ENCODE results near the gene DIO3. TPM values are rescaled to one million over a fixed set of nuclear protein-coding genes. Genes with fewer than 3 reads are reported as not detected.
"Not testable (repeated sequence)": the region's sequence is repeated elsewhere in the genome, so short reads cannot be mapped to it uniquely, and the experiment has no call there.

DIO3 gene
- total RNA-seq, 1 donor from 2014 or later = 4.4 TPM

DNA sequence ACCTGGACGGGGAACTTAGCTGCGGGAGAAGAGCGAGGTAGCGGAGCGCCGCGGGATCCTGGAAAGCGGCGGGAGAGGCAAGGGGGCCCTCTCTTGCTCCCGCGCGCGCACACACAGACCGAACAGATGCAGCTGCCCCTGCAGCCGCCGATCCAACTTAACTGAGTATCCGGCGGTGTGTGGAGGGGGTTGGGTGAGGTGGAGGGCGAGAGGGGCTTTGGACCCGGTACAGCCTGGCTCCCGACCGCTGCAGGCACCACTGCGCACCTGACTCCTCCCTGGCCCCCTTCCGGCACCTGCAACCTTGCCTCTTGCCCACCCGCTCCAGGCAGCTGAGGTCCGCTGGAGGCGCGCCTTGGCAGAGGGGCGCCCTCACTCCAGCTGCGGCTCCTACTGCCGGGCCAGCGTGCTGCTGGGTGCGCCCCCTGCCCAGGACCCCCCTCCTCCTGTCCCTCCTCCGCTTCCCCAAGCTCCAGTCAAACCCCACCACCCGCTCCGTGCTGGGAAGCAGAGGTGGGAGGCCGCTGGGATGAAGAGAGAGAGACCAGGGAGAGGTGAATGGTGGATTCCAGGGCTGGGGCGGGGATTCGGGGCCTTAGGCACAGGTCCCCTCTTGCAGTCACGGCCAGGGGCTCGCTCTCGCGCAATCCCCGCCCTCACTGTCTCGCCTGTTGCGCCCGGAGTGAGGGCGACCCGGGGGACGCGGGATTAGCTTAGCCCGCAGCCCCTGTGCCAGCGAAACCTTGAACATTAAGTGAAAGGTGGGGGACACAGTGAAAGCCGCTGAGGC is 2.6 kb downstream of the DIO3 start:
- H3K27me3 Mint-ChIP-seq = peaks cover 76% of the 10 kb centered on the region
- TF ChIP-seq, protein P1, sequence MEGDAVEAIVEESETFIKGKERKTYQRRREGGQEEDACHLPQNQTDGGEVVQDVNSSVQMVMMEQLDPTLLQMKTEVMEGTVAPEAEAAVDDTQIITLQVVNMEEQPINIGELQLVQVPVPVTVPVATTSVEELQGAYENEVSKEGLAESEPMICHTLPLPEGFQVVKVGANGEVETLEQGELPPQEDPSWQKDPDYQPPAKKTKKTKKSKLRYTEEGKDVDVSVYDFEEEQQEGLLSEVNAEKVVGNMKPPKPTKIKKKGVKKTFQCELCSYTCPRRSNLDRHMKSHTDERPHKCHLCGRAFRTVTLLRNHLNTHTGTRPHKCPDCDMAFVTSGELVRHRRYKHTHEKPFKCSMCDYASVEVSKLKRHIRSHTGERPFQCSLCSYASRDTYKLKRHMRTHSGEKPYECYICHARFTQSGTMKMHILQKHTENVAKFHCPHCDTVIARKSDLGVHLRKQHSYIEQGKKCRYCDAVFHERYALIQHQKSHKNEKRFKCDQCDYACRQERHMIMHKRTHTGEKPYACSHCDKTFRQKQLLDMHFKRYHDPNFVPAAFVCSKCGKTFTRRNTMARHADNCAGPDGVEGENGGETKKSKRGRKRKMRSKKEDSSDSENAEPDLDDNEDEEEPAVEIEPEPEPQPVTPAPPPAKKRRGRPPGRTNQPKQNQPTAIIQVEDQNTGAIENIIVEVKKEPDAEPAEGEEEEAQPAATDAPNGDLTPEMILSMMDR (IDR thresholded peaks at IDR 0.05; ENCODE audit: unreplicated experiment) = no peak
- H3K9me3 Mint-ChIP-seq (ENCODE audit: low read depth) = no peaks in the 10 kb centered on the region
- H3K4me3 Mint-ChIP-seq (ENCODE audit: low read depth) = peak overlapping the region; percentile 48
- H3K27ac Mint-ChIP-seq = no peak overlapping the region
- H3K4me1 Mint-ChIP-seq (ENCODE audit: low read depth) = peaks cover 12% of the 10 kb centered on the region
- no peak for DNase-seq (ENCODE audit: low spot score, unreplicated experiment)
- peaks cover 4% of the 10 kb centered on the region for H3K36me3 Mint-ChIP-seq (ENCODE audit: insufficient read depth)

DNA sequence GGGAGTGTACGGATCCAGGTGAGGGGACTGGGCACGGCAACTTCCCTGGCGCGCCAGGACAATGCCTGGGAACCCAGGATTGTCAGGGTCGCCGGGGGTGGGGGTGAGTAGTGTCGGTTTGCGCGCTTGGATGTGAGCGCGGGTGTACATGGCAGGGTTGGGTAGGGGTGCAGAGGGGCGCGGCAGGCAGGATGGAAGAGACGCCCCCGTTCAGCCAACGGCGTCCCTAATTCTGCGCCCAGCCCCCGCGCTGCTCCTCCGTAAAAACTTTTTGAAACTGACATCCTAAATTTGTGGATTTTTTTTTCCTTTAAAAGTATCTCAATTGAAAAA is 3.1 kb downstream of the DIO3 start:
- Mint-ChIP-seq H3K9me3 (ENCODE audit: low read depth) (no peaks in the 10 kb centered on the region), H3K27ac (no peak overlapping the region), H3K4me1 (ENCODE audit: low read depth) (peaks cover 14% of the 10 kb centered on the region), H3K27me3 (peaks cover 76% of the 10 kb centered on the region), H3K4me3 (ENCODE audit: low read depth) (peak overlapping the region; percentile 48), H3K36me3 (ENCODE audit: insufficient read depth) (peaks cover 4% of the 10 kb centered on the region)
- TF ChIP-seq, protein P1 (IDR thresholded peaks at IDR 0.05; ENCODE audit: unreplicated experiment) = no peak
- DNase-seq (ENCODE audit: low spot score, unreplicated experiment) = no peak

DNA sequence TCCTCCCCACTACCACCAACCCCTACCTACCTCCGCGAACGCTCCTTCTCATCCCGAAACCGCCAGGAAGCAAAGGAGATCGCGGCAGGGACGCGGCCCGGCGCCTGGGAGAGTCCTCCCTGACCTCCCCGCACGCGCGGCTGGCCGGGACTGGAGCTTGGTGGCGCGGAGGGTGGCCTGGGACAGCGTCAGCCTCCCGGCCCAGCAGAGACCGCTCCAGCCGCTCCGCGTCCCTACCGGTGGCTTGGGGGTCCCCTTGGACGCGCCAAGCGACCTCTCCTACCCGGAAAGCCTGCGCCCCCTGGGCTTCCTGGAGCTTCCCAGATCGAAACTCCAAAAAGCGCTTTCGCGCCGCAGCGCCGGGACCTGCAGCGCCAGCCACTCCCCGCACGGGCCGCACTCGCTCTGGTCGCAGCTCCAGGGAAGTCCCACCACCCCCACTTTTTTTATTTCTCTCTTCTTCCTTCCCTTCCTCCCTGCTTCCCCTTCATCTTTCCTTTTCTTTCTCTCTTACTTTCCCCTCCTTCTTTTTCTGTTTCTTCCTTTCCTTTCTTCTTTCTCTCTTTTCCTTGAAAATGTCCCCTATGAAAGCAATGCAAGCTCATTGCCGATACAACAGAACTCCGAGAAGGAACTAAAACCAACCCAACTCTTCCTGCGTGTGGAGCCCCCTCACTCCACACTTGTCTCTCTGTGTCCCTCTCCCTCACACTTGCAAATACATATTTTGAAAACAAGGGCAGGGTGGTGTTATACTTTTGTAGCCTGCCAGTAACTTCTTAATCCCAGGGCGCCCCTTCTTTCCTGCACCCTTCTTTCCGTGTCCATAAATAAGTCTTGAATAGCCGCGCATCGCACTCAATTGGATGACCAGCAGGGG is 3.8 kb downstream of the DIO3 start:
- no peaks in the 10 kb centered on the region for H3K9me3 Mint-ChIP-seq (ENCODE audit: low read depth)
- DNase-seq (ENCODE audit: low spot score, unreplicated experiment) = peak; percentile 25
- H3K27me3 Mint-ChIP-seq = peaks cover 77% of the 10 kb centered on the region
- peaks cover 4% of the 10 kb centered on the region for H3K36me3 Mint-ChIP-seq (ENCODE audit: insufficient read depth)
- TF ChIP-seq, protein P1 (IDR thresholded peaks at IDR 0.05; ENCODE audit: unreplicated experiment) = no peak
- peak overlapping the region; percentile 48 for H3K4me3 Mint-ChIP-seq (ENCODE audit: low read depth)
- peaks cover 14% of the 10 kb centered on the region for H3K4me1 Mint-ChIP-seq (ENCODE audit: low read depth)
- H3K27ac Mint-ChIP-seq = no peak overlapping the region

DNA sequence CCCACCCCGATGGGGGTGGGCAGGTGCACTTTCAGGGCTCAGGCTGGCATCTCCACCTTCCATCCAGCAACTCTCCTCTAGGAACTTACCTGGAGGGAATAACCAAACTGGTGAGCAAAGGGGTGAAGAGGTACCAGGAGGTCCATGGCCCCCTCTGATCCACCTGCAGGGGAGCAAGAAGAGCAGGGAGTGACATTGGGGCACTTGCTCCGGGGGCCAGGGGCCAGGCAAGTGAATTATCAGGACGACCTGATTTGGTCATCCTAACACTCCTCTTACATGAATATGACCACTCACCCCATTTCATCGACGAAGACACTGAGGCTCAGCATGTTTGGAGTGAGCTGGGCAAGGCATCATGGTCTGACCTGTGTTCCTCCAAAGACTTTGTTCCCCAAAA is 6.0 kb downstream of the DIO3 start:
- Mint-ChIP-seq H3K4me3 (ENCODE audit: low read depth) (no peak overlapping the region), H3K4me1 (ENCODE audit: low read depth) (peaks cover 14% of the 10 kb centered on the region), H3K36me3 (ENCODE audit: insufficient read depth) (peaks cover 2% of the 10 kb centered on the region), H3K27ac (no peak overlapping the region), H3K27me3 (peaks cover 79% of the 10 kb centered on the region), H3K9me3 (ENCODE audit: low read depth) (no peaks in the 10 kb centered on the region)
- no peak for DNase-seq (ENCODE audit: low spot score, unreplicated experiment)
- TF ChIP-seq, protein P1 (IDR thresholded peaks at IDR 0.05; ENCODE audit: unreplicated experiment) = no peak

DNA sequence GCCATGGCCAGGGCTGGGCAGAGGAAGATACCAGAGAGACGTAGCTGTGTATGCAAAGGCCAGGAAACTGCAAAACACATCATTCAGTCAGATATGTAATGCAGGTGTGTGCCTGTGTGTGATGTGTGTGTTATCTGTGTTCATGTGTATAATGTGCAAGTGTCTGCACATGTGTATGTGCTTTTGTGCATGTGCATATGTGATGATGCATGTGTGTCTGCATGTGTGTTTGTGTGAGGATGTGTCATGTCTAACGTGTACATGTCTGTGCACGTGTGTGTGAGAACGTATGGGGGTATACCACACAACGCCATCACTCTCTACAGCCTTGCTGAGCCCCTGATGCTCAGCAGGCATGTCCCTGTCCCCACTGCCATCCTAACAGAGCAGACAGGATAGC is 9.7 kb downstream of the DIO3 start:
- H3K27me3 Mint-ChIP-seq = peaks cover 58% of the 10 kb centered on the region
- TF ChIP-seq, protein P1 (IDR thresholded peaks at IDR 0.05; ENCODE audit: unreplicated experiment) = no peak
- no peak overlapping the region for H3K4me3 Mint-ChIP-seq (ENCODE audit: low read depth)
- DNase-seq (ENCODE audit: low spot score, unreplicated experiment) = no peak
- peaks cover 5% of the 10 kb centered on the region for H3K4me1 Mint-ChIP-seq (ENCODE audit: low read depth)
- H3K9me3 Mint-ChIP-seq (ENCODE audit: low read depth) = no peaks in the 10 kb centered on the region
- no peaks in the 10 kb centered on the region for H3K36me3 Mint-ChIP-seq (ENCODE audit: insufficient read depth)
- no peak overlapping the region for H3K27ac Mint-ChIP-seq

DNA sequence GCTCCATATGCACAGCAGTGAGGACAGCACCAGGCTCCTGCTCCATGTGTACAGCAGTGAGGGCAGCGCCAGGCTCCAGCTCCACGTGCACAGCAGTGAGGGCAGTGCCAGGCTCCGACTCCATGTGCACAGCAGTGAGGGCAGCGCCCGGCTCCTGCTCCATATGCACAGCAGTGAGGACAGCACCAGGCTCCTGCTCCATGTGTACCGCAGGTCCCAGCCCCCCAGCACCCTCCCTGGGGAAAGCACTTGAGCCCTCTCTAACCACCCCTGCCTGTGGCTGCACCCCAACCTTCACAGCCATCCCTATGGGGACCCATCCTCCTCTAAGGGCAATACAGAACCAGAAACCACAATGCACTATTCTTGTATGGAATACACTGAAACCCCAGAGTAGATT is 11.2 kb downstream of the DIO3 start:
- H3K27me3 Mint-ChIP-seq = peaks cover 46% of the 10 kb centered on the region
- not testable (repeated sequence) for H3K4me1 Mint-ChIP-seq (ENCODE audit: low read depth); H3K4me3 Mint-ChIP-seq (ENCODE audit: low read depth); H3K27ac Mint-ChIP-seq; DNase-seq (ENCODE audit: low spot score, unreplicated experiment); H3K9me3 Mint-ChIP-seq (ENCODE audit: low read depth); H3K36me3 Mint-ChIP-seq (ENCODE audit: insufficient read depth)
